Large intestine (tissue), 3 donors: ENCODE results near the gene HTT. TPM values are rescaled to one million over a fixed set of nuclear protein-coding genes. Genes with fewer than 3 reads are reported as not detected.
"Not testable (repeated sequence)": the region's sequence is repeated elsewhere in the genome, so short reads cannot be mapped to it uniquely, and the experiment has no call there.

Experiments
- DNase-seq, 2 donors: peaks; one replicate each; pipeline versions ENCODE4 v3.0.0 to v3.0.0-alpha.2; 2013
- H3K27ac ChIP-seq: one replicate; pipeline ENCODE4 v1.5.1; 2013; ENCODE audit warnings: low read length
- H3K27me3 ChIP-seq: 2 replicates; pipeline ENCODE4 v1.6.1; 2013; ENCODE audit warnings: low read length; ENCODE audit not compliant: control insufficient read depth, insufficient read depth
- H3K36me3 ChIP-seq: 2 replicates; pipeline ENCODE4 v1.6.1; 2013; ENCODE audit warnings: low read length; ENCODE audit not compliant: control insufficient read depth, insufficient read depth
- H3K4me1 ChIP-seq: one replicate; pipeline ENCODE4 v1.6.1; 2013; ENCODE audit warnings: low read length; ENCODE audit not compliant: control insufficient read depth, insufficient read depth
- H3K4me3 ChIP-seq: one replicate; pipeline ENCODE4 v1.5.1; 2013; ENCODE audit warnings: low read length
- H3K9me3 ChIP-seq: one replicate; pipeline ENCODE4 v1.6.1; 2013; ENCODE audit warnings: mild to moderate bottlenecking, low read depth, low read length, moderate library complexity; ENCODE audit not compliant: control insufficient read depth
- WGBS: methylation state at CpG from one replicate; pipeline ENCODE4 v1.1.5; 2013; ENCODE audit warnings: low lambda C conversion rate; ENCODE audit not compliant: insufficient coverage; 5-methylcytosine and 5-hydroxymethylcytosine counted together
- polyA plus RNA-seq: library from polyadenylated mRNA; unstranded; fragments of 120-200 nt; gene quantifications from one replicate; pipeline ENCODE4 v1.2.1, GENCODE V29; 2013

The HTT gene
- polyA plus RNA-seq, 1 donor: 29.8 TPM

DNA sequence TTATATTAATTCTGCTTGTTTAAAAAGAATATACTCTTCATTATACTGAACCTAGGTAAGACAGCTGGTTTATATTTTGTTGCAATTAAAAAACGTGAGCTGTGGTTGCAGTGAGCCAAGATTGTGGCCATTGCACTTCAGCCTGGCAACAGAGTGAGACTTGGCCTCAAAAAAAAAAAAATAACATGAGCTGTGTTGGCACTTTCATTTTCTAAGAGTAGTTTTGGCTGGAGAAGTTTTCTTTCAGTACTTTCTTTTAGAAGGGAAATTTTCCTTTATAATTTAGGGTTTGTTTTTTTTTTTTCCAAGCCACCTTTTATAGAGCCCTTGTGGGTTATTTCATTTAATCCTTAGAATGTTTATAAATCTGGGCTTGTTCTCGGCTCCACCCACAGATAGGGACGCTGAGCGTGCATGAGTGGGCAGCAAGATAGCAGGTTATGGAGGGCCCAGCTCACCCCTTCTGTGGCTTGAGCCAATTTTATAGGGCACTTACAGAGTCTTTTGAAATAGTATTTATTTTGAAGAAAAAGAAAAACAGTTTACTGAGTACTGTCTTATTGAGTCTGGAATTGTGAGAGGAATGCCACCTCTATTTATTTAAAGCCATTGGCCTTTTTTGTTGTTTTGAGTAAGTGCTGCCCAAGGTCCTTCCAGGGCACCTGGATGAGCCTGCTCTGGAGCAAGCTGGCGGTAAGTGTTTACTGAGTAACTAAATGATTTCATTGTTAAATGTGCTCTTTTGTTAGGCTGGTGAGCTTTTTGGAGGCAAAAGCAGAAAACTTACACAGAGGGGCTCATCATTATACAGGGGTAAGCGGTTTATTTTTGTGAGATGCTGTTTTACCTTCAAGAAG lies 60.9 kb downstream of the HTT start:
- 100% methylated on average over 1 of the region's 6 CpGs for WGBS
- no peak overlapping the region for H3K27ac ChIP-seq

DNA sequence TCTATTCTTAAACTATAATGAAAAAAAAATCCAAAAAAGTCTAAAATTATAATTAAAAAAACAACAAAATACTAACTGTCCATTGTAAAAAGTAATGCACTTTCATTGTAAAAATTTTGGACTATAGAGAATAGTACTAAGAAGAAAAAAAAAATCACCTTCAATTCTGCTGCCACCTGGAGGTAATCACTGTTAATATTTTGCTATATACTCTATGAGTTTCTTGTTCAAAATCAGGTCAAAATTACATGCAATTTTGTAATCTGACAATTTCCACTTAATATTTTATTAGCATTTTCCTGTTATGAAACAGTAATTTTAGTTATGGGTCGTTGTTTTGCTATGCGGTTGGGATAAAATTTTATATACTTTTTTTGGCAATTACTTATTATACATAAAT lies 62.0 kb downstream of the HTT start:
- Histone ChIP-seq H3K4me1 (no peaks in the 10 kb centered on the region), H3K27me3 (no peaks in the 10 kb centered on the region), H3K27ac (no peak overlapping the region), H3K4me3 (no peak overlapping the region), H3K9me3 (no peaks in the 10 kb centered on the region), H3K36me3 (peaks cover 67% of the 10 kb centered on the region)
- 94% methylated on average over 2 of the region's 2 CpGs for WGBS
- DNase-seq: no peak

More for the DNA sequence above, 60.9 kb downstream of the HTT start:
- Histone ChIP-seq H3K36me3 (peaks cover 69% of the 10 kb centered on the region), H3K27me3 (no peaks in the 10 kb centered on the region), H3K4me1 (no peaks in the 10 kb centered on the region), H3K9me3 (no peaks in the 10 kb centered on the region), H3K4me3 (no peak overlapping the region)
- no peak for DNase-seq

DNA sequence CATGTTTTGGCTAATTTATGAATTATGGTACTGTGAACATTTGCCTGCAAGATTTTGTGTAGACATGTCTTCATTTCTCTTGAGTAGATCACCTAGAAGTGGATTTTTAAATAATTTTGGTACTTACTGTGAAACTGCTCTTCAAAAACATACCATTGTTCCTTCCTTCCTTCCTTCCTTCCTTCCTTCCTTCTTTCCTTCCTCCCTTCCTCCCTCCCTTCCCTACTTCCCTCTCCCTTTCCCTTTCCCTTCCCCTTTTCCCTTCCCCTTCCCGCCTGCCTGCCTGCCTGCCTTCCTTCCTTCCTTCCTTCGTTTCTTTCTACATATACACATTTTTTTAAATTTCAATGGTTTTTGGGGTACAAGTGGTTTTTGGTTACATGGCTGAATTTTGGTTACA lies 63.4 kb downstream of the HTT start:
- Histone ChIP-seq H3K9me3 (no peaks in the 10 kb centered on the region), H3K27ac (no peak overlapping the region), H3K27me3 (no peaks in the 10 kb centered on the region), H3K4me1 (no peaks in the 10 kb centered on the region), H3K36me3 (peaks cover 60% of the 10 kb centered on the region), H3K4me3 (no peak overlapping the region)
- DNase-seq: no peak
- no CpG with 5 or more reads among the region's 2 CpGs for WGBS

DNA sequence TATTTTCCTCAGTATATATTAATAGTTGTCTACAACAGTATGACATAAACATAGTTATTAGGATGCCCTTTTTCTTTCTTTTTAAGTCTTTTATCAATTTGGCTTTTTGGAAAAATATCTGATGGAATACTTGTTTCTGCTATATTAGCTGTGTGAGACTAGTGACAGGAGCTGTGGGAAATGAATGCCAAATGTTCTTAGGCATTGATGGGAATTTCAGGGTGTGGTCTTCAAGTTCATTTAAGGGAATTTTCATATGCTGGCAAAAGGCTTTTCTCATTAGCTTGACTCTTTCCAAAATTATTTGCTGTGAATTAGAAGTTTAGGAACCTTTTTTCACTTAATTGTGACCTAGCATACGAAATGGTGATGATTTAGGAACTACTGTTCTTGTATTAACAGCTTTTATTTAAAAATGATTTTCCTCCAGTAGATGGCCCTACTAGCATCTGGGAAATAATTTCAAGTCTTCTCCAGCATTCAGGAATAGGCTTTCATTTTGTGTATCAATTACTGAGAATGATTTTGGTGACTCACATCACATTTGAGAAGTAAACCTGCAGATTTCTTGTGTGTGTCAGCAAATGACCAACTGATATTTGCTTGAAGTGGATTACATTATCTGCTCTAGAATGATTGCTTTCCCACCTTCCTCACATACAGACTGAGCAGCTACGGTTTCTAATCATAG lies 70.9 kb downstream of the HTT start:
- Histone ChIP-seq H3K4me3 (no peak overlapping the region), H3K9me3 (no peaks in the 10 kb centered on the region), H3K27me3 (no peaks in the 10 kb centered on the region), H3K4me1 (no peaks in the 10 kb centered on the region), H3K36me3 (peaks cover 67% of the 10 kb centered on the region), H3K27ac (no peak overlapping the region)
- 100% methylated on average over 1 of the region's 2 CpGs for WGBS
- DNase-seq: no peak

DNA sequence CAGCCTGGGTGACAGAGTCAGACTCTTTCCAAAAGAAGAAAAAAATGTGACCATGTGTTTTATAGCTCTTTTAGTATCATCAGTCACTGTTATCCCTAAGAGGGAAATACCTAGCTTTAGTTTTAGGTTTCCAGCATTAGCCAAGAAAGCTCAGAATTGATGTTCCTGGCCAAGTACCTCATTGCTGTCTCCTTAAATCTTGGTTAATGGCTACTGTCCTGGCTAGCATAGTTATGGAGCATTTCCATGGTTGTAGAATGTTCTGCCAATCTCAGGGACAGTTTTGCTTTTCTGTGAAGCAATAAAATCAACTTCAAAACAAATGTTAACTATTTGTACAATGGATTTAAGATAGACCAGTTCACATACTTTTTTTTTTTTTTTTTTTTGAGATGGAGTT lies 74.4 kb downstream of the HTT start:
- H3K27me3 ChIP-seq: no peaks in the 10 kb centered on the region
- H3K9me3 ChIP-seq: no peaks in the 10 kb centered on the region
- no peak for DNase-seq
- H3K27ac ChIP-seq: no peak overlapping the region
- H3K4me1 ChIP-seq: no peaks in the 10 kb centered on the region
- no peak overlapping the region for H3K4me3 ChIP-seq
- H3K36me3 ChIP-seq: peaks cover 73% of the 10 kb centered on the region

DNA sequence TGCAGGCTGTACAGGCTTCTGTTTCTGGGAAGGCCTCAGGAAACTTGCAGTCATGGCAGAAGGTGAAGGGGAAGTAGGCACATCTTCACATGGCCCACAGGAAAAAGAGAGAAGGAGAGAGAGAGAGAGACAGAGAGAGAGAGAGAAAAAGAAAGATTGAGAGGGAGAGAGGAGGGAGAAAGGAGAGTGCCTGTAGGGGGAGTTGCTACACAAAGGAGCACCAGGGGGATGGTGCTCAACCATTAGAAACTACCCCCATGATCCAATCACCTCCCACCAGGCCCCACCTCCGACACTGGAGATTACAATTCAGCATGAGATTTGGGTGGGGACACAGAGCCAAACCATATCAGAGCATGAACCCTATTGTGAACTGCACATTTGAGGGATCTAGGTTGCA lies 76.8 kb downstream of the HTT start:
- H3K4me3 ChIP-seq, DNase-seq, H3K27ac ChIP-seq, H3K4me1 ChIP-seq, H3K9me3 ChIP-seq, H3K27me3 ChIP-seq: not testable (repeated sequence)
- H3K36me3 ChIP-seq: peaks cover 71% of the 10 kb centered on the region
- no CpG with 5 or more reads among the region's 1 CpG for WGBS

DNA sequence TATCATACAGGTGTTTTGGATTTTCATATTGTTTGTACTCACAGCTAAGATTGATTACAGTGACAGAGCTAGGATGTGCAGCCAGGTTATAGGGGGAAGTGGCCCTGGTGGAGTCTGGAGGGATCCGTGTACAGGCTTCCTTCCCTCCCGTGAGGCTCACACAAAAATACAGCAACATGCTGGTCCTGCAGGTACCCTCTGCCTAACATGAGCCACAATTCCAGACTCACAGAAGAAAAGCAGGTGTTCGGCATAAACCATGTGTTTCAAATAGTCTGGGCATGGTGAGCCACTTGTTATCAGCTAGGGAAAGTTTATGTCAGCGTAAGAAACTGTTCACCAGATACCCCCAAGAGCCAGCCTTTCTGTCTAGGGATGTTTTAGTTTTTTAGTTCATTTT lies 82.9 kb downstream of the HTT start:
- Histone ChIP-seq H3K4me1 (no peaks in the 10 kb centered on the region), H3K27me3 (no peaks in the 10 kb centered on the region), H3K9me3 (no peaks in the 10 kb centered on the region), H3K27ac (no peak overlapping the region), H3K4me3 (no peak overlapping the region), H3K36me3 (peaks cover 59% of the 10 kb centered on the region)
- no peak for DNase-seq
- WGBS: no CpG with 5 or more reads among the region's 4 CpGs

DNA sequence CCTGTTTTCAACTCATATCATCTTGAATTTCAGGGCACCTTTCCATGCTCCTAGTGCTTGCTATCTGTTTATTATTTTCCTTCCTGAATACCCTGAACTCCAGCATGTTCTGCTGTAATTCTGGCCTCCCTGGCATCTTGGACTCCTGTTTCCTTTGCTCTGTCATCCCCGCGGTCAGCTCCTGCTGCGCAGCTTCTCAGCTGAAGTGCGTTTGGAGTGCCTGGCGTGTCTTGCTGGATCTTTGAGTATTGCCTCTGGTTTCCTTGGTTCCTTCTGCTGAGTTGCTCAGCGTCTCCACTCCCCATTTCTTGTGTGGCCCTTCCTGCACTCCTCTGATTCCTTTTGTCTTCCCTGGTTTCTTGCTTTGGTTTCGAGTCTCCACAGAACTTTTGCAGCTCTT lies 84.4 kb downstream of the HTT start:
- no peak overlapping the region for H3K4me3 ChIP-seq
- H3K36me3 ChIP-seq: peaks cover 46% of the 10 kb centered on the region
- no peak overlapping the region for H3K27ac ChIP-seq
- WGBS: 100% methylated on average over 1 of the region's 7 CpGs
- no peaks in the 10 kb centered on the region for H3K9me3 ChIP-seq
- no peaks in the 10 kb centered on the region for H3K4me1 ChIP-seq
- H3K27me3 ChIP-seq: no peaks in the 10 kb centered on the region
- DNase-seq: no peak

DNA sequence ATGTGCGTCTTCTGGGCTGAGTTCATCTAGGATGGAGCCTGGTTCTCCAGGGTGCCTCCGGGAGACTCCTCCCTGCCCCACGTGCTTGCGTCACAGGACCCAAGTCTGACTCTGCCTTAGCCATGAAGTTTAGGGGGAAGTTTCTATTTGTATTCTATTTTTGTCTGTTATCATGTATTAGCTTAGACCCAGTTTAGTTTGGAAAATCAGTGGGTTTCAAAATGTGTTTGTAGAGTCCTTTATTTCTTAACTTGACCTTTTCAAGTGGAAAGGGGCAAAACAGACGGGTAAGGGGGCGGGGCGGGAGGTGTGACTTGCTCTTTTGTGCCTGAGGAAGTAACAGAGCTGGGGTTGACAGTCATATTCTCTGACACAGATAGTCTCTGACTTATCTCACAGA lies 86.0 kb downstream of the HTT start:
- Histone ChIP-seq H3K4me1 (no peaks in the 10 kb centered on the region), H3K9me3 (no peaks in the 10 kb centered on the region), H3K4me3 (no peak overlapping the region), H3K36me3 (peaks cover 36% of the 10 kb centered on the region), H3K27me3 (no peaks in the 10 kb centered on the region), H3K27ac (no peak overlapping the region)
- DNase-seq: no peak
- WGBS: 93% methylated on average over 3 of the region's 7 CpGs

DNA sequence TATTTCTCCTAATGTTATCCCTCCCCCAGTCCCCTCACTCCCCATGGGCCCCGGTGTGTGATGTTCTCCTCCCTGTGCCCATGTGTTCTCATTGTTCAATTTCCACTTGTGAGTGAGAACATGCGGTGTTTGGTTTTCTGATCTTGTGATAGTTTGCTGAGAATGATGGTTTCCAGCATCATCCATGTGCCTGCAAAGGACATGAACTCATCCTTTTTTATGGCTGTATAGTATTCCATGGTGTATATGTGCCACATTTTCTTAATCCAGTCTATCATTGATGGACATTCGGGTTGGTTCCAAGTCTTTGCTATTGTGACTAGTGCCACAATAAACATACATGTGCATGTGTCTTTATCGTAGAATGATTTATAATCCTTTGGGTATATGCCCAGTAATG lies 86.6 kb downstream of the HTT start:
- H3K4me1 ChIP-seq, DNase-seq, H3K4me3 ChIP-seq, H3K9me3 ChIP-seq, H3K27ac ChIP-seq, H3K27me3 ChIP-seq: not testable (repeated sequence)
- WGBS: no CpG with 5 or more reads among the region's 4 CpGs
- H3K36me3 ChIP-seq: peaks cover 34% of the 10 kb centered on the region

DNA sequence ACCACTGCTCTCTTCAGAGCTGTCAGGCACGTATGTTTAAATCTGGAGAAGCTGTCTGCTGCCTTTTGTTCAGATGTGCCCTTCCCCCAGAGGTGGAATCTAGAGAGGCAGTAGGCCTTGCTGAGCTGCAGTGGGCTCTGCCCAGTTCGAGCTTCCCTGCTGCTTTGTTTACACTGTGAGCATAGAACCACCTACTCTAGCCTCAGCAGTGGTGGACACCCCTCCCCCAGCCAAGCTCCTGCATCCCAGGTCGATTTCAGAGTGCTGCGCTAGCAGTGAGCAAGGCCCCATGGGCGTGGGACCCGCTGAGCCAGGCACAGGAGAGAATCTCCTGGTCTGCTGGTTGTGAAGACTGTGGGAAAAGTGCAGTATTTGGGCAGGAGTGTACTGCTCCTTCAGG lies 92.0 kb downstream of the HTT start:
- not testable (repeated sequence) for H3K4me3 ChIP-seq, DNase-seq, H3K27ac ChIP-seq, H3K27me3 ChIP-seq, H3K4me1 ChIP-seq, H3K9me3 ChIP-seq
- peaks cover 16% of the 10 kb centered on the region for H3K36me3 ChIP-seq
- no CpG with 5 or more reads among the region's 6 CpGs for WGBS
